Subcutaneous adipose tissue (tissue), 4 donors: ENCODE measurements around the gene TYW5. TPM values are rescaled to one million over a fixed set of nuclear protein-coding genes. Genes with fewer than 3 reads are reported as not detected.

Experiments used
- CTCF ChIP-seq: fragments of 450-650 bp; IDR thresholded peaks from one replicate; pipeline ENCODE4 v1.5.1; 2016; ENCODE audit warnings: low read depth, mild to moderate bottlenecking, control low read depth, antibody characterized with exemption, moderate library complexity
- total RNA-seq, 4 donors: library from RNA; depleted of rRNA; stranded (reverse); fragments of >200 nt; gene quantifications; one replicate each; pipeline ENCODE4 v1.1.0, GENCODE V29; 2016

TYW5 gene
- total RNA-seq, 4 donors from 2014 or later: 6.2 to 7.5 (median 6.9) TPM

- no peak for TF ChIP-seq CTCF
Measured at GRCh38 chr2:199955007-199955338, 318 bp downstream of the TYW5 start.

GRCh38 chr2:199951023-199951422 is 4.3 kb downstream of the TYW5 start:
- no peak for TF ChIP-seq CTCF

GRCh38 chr2:199950396-199950795 is 4.9 kb downstream of the TYW5 start:
- TF ChIP-seq CTCF: no peak

GRCh38 chr2:199946836-199947235 is 8.5 kb downstream of the TYW5 start:
- no peak for TF ChIP-seq CTCF

GRCh38 chr2:199946196-199946595 is 9.1 kb downstream of the TYW5 start:
- no peak for TF ChIP-seq CTCF

GRCh38 chr2:199943373-199943772 is 11.9 kb downstream of the TYW5 start:
- no peak for TF ChIP-seq CTCF

GRCh38 chr2:199940373-199940772 is 14.9 kb downstream of the TYW5 start:
- TF ChIP-seq CTCF: no peak

GRCh38 chr2:199936554-199936953 is 18.7 kb downstream of the TYW5 start:
- TF ChIP-seq CTCF: no peak
